ENCODE measurements around the gene STRN3. TPM values are rescaled to one million over a fixed set of nuclear protein-coding genes. Genes with fewer than 3 reads are reported as not detected.

The STRN3 gene
- total and polyA plus RNA-seq, 7 donors: 13.9 to 79.7 (median 64.9) TPM

- no peak for DNase-seq
- H3K4me3 ChIP-seq: no peak overlapping the region
- TF ChIP-seq POLR2A (IDR thresholded peaks at IDR 0.05): no peak
- TF ChIP-seq, protein P1, sequence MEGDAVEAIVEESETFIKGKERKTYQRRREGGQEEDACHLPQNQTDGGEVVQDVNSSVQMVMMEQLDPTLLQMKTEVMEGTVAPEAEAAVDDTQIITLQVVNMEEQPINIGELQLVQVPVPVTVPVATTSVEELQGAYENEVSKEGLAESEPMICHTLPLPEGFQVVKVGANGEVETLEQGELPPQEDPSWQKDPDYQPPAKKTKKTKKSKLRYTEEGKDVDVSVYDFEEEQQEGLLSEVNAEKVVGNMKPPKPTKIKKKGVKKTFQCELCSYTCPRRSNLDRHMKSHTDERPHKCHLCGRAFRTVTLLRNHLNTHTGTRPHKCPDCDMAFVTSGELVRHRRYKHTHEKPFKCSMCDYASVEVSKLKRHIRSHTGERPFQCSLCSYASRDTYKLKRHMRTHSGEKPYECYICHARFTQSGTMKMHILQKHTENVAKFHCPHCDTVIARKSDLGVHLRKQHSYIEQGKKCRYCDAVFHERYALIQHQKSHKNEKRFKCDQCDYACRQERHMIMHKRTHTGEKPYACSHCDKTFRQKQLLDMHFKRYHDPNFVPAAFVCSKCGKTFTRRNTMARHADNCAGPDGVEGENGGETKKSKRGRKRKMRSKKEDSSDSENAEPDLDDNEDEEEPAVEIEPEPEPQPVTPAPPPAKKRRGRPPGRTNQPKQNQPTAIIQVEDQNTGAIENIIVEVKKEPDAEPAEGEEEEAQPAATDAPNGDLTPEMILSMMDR (IDR thresholded peaks at IDR 0.05): no peak
- TF ChIP-seq POLR2AphosphoS5 (IDR thresholded peaks at IDR 0.05): no peak
- no peak for TF ChIP-seq EP300 (IDR thresholded peaks at IDR 0.05)
- no peaks in the 10 kb centered on the region for H3K27me3 ChIP-seq
- H3K9me3 ChIP-seq: peaks cover 0 to 2% (median 0%) of the 10 kb centered on the region in 4 donors
- peaks cover 0 to 21% (median 9%) of the 10 kb centered on the region in 4 donors for H3K4me1 ChIP-seq
- intact Hi-C loops (cut with DNase I): no loop called here
- 82 to 97% methylated on average over 6 of the region's 6 CpGs for WGBS, 2 donors
- peak overlapping the region in 1 of 4 donors; percentile 29 for H3K27ac ChIP-seq
- H3K36me3 ChIP-seq: peaks cover 0 to 14% (median 0%) of the 10 kb centered on the region in 4 donors
Measured at GRCh38 chr14:31001339-31001658, 24.9 kb downstream of the STRN3 start.

GRCh38 chr14:31000629-31001338 is 25.4 kb downstream of the STRN3 start:
- intact Hi-C loops (cut with DNase I): no loop called here
- peaks cover 0 to 2% (median 0%) of the 10 kb centered on the region in 4 donors for H3K9me3 ChIP-seq
- 82 to 83% methylated on average over 3 of the region's 3 CpGs for WGBS, 2 donors
- H3K27me3 ChIP-seq: no peaks in the 10 kb centered on the region
- no peak overlapping the region for H3K4me3 ChIP-seq
- TF ChIP-seq POLR2AphosphoS5 (IDR thresholded peaks at IDR 0.05): no peak
- TF ChIP-seq POLR2A (IDR thresholded peaks at IDR 0.05): no peak
- no peak for TF ChIP-seq EP300 (IDR thresholded peaks at IDR 0.05)
- TF ChIP-seq, protein P1 (IDR thresholded peaks at IDR 0.05): no peak
- peaks cover 0 to 26% (median 13%) of the 10 kb centered on the region in 4 donors for H3K4me1 ChIP-seq
- peaks cover 0 to 11% (median 0%) of the 10 kb centered on the region in 4 donors for H3K36me3 ChIP-seq
- peak overlapping the region in 1 of 4 donors; percentile 29 for H3K27ac ChIP-seq
- no peak for DNase-seq

- peaks cover 0 to 2% (median 0%) of the 10 kb centered on the region in 4 donors for H3K9me3 ChIP-seq
- H3K4me3 ChIP-seq: no peak overlapping the region
- no peak for DNase-seq
- WGBS, 2 donors: 98 to 99% methylated on average over 6 of the region's 6 CpGs
- peaks cover 0 to 42% (median 27%) of the 10 kb centered on the region in 4 donors for H3K4me1 ChIP-seq
- H3K36me3 ChIP-seq: no peaks in the 10 kb centered on the region
- no peak overlapping the region for H3K27ac ChIP-seq
- TF ChIP-seq, protein P1 (IDR thresholded peaks at IDR 0.05): no peak
- TF ChIP-seq POLR2AphosphoS5 (IDR thresholded peaks at IDR 0.05) (no peak), EP300 (IDR thresholded peaks at IDR 0.05) (no peak), POLR2A (IDR thresholded peaks at IDR 0.05) (no peak)
- intact Hi-C loops (cut with DNase I): no loop called here
- no peaks in the 10 kb centered on the region for H3K27me3 ChIP-seq
Measured at GRCh38 chr14:30999038-30999773, 27.0 kb downstream of the STRN3 start.

DNA sequence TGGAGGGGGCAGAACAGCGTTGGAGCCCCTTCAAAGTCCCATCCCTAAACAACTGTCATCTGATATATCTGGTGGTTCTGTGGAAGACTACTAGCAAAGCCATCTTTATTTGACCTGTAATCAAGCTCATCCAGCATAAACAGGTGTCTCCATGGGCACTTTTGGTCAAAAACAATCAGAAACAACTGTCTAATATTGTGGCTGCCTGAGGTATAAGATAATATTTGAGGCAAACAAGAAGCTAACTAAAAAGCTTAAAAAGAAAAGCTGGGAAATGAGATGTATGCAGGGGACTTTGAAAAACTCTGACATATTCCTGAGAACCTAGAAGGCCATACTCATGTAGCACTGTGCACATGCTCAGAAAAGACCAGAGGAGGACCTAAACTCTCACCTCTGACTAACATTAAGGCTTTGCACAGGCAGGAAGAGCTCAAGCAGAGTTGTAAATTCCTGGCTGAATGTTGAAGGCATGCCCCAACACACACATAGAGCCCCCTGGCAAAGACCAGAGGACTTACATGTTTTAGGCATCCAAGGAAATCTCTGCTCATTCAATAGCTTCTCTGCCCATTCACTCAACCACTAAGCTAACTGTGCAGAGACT is 28.0 kb downstream of the STRN3 start:
- intact Hi-C loops (cut with DNase I): no loop called here
- H3K27me3 ChIP-seq: no peaks in the 10 kb centered on the region
- no peak overlapping the region for H3K27ac ChIP-seq
- no peak for DNase-seq
- H3K4me1 ChIP-seq: peaks cover 0 to 45% (median 30%) of the 10 kb centered on the region in 4 donors
- no peak overlapping the region for H3K4me3 ChIP-seq
- peaks cover 0 to 2% (median 0%) of the 10 kb centered on the region in 4 donors for H3K9me3 ChIP-seq
- TF ChIP-seq POLR2AphosphoS5 (IDR thresholded peaks at IDR 0.05) (no peak), EP300 (IDR thresholded peaks at IDR 0.05) (no peak), POLR2A (IDR thresholded peaks at IDR 0.05) (no peak)
- TF ChIP-seq, protein P1 (IDR thresholded peaks at IDR 0.05): no peak
- WGBS, 2 donors: 97 to 98% methylated on average over 1 of the region's 1 CpG
- no peaks in the 10 kb centered on the region for H3K36me3 ChIP-seq

Measured in sigmoid colon (tissue), 7 donors.